SU-DHL-6 (cell line): ENCODE data around the gene TBC1D5.

Experiments used
- CTCF ChIP-seq: fragments of 200-600 bp; sonication (generic); IDR thresholded peaks from one replicate; pipeline ENCODE4 v1.5.1; 2017; ENCODE audit warnings: antibody characterized with exemption, mild to moderate bottlenecking, low read length, moderate library complexity; ENCODE audit not compliant: insufficient read depth, poor library complexity, severe bottlenecking
- EZH2phosphoT487 ChIP-seq: fragments of 200-600 bp; sonication (generic), shearing (Covaris generic); conservative IDR thresholded peaks from 2 replicates; pipeline ENCODE4 v1.6.1; 2018; ENCODE audit warnings: mild to moderate bottlenecking, antibody characterized with exemption, low read length, moderate library complexity, mixed read lengths

- TF ChIP-seq EZH2phosphoT487 (no peak), CTCF (no peak)
These were observed 164.5 kb downstream of the TBC1D5 start for GRCh38 chr3:17577796-17578520.
